ENCODE data around the gene MIPOL1.

The MIPOL1 gene

DNA sequence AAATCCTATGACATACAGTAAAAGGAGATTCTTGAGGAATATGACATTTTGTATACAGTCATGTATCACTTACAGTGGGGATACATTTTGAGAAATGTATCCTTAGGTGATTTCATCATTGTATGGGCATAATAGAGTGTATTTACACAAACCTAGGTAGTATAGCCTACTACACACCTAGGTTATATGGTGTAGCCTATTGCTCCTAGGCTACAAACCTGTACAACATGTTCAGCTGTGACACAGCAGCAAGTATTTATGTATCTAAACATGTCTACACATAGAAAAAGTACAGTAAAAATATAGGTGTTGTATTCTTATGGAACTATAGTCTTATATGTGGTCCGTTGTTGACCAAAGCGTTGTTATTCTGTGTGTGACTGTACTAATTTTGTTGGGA, 218.5 kb downstream of the MIPOL1 start:
- no peak overlapping the region for H3K27ac Mint-ChIP-seq
- no peak overlapping the region for H3K4me3 Mint-ChIP-seq
- H3K4me1 Mint-ChIP-seq = no peaks in the 10 kb centered on the region
- H3K27me3 Mint-ChIP-seq = no peaks in the 10 kb centered on the region
- DNase-seq = no peak
- peaks cover 0 to 5% of the 10 kb centered on the region in 2 donors for H3K9me3 Mint-ChIP-seq
- ATAC-seq = no peak

DNA sequence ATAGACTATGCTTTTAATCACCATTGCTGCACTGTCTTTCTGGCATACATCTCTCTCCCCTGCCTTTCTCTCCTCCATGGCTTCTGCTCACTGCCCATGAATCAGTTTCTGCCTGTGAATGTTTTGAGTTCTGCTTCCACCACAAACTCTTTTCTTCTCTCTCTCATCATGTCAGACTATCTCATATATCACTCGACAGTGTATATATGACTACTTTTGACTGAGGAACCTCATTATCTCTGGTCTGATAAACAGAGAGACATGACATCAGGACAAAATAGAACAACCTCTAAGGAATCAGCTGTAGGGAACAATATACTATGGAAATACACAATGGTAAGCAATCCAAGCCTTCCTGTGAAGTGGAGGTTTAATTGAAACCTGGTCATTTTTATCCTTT, 219.4 kb downstream of the MIPOL1 start:
- Mint-ChIP-seq H3K27ac (no peak overlapping the region), H3K27me3 (no peaks in the 10 kb centered on the region), H3K4me3 (no peak overlapping the region), H3K4me1 (no peaks in the 10 kb centered on the region), H3K9me3 (peaks cover 0 to 5% of the 10 kb centered on the region in 2 donors)
- ATAC-seq (no peak), DNase-seq (no peak)

DNA sequence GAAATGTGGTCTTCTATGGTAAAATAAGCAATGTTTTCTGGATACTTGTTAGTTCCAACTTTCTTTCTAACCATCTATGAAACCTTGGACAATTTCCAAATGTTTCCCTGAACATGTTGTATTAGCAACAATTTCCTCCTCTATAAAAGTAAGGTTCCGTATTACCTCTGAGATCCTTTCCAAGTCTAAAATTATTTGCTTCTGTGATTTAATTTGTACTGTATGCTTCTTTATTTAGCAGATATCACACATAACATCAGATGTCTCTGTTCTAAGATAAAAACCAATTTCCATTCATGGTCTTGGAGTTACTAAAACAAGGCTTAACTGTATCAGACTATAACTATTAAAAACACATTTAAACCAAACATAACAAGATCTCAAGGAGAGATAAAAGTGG, 220.1 kb downstream of the MIPOL1 start:
- ATAC-seq = no peak
- no peaks in the 10 kb centered on the region for H3K4me1 Mint-ChIP-seq
- no peak overlapping the region for H3K27ac Mint-ChIP-seq
- H3K27me3 Mint-ChIP-seq = no peaks in the 10 kb centered on the region
- peaks cover 0 to 5% of the 10 kb centered on the region in 2 donors for H3K9me3 Mint-ChIP-seq
- H3K4me3 Mint-ChIP-seq = no peak overlapping the region
- no peak for DNase-seq

DNA sequence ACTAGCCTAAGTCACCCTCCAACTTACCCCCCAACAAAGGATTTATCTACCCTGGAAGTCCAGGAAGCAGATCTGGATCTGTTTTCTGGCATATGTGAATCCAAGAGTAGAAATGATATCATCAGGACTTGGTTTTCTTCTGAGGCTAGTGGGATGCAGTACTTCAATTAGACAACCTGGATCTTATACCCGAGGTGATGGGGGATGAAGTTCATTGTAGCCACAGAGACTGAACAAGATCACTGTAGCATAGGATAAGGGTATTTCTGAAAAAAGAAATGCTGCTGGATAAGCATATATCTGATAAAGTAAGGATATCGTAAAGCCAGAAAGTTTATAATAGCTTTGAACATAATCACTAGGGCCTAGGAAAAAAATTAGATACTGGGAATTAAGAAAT, 222.9 kb downstream of the MIPOL1 start:
- H3K4me3 Mint-ChIP-seq = no peak overlapping the region
- H3K4me1 Mint-ChIP-seq = no peaks in the 10 kb centered on the region
- no peaks in the 10 kb centered on the region for H3K27me3 Mint-ChIP-seq
- DNase-seq (no peak), ATAC-seq (no peak)
- no peak overlapping the region for H3K27ac Mint-ChIP-seq
- no peaks in the 10 kb centered on the region for H3K9me3 Mint-ChIP-seq

DNA sequence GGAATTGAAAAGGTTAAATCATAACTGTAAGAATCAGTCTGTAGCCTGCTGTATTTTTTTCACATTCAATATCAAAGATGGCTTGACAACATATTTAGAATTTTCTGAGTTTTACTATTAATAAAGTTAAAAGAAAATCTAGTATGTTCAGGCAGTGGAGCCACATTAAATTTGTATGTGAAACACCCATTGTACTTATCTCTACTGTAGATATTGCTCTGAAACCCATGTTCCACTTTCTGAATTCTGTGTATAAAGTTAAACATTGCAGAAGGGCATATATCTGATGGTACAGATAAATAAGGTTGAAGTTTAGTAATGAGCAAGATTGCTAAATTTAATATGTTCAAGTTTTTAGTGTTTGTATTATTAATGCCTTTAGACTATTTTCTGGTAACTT, 224.6 kb downstream of the MIPOL1 start:
- H3K27ac Mint-ChIP-seq = no peak overlapping the region
- no peaks in the 10 kb centered on the region for H3K4me1 Mint-ChIP-seq
- H3K9me3 Mint-ChIP-seq = no peaks in the 10 kb centered on the region

DNA sequence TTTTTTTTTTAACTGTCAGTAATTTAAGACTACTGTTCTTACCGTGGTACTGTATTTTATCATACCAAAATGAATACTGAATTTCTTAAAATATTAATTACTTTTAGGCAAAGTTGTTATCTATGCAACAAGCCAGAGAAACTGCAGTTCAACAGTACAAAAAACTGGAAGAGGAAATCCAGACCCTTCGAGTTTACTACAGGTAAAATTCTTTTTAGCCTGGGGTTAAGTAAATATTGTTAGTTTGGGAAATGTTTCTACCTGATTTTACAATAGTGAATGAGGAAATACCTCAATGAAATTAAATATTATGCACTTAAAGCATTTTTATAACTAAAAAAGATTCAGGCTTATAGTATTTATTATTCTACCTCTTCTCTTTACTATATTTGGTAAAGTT, 225.0 kb downstream of the MIPOL1 start:
- no peak for ATAC-seq
- Mint-ChIP-seq H3K4me1 (no peaks in the 10 kb centered on the region), H3K4me3 (no peak overlapping the region), H3K9me3 (no peaks in the 10 kb centered on the region), H3K27me3 (no peaks in the 10 kb centered on the region), H3K27ac (no peak overlapping the region)
- no peak for DNase-seq

More for the DNA sequence above, 224.6 kb downstream of the MIPOL1 start:
- DNase-seq = no peak
- no peak for ATAC-seq
- no peak overlapping the region for H3K4me3 Mint-ChIP-seq
- no peaks in the 10 kb centered on the region for H3K27me3 Mint-ChIP-seq

DNA sequence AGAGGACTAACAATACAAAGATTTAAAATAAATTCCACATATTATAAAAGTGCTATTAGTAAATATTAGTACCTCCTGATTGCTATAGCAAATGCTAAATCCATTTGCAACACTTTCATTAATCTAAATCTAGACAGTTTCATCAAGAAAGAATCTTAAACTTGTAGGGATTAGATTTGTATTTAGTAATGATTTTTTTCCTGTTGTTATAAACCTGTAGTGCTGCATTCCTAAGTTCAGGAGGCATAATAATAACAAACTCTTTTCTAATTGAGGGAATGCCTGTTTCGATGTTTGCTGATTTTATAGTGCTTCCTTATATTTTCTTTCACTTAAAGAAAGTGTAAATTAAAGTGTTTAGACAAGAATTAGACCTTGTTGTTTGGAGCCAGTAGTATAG, 231.2 kb downstream of the MIPOL1 start:
- no peak for ATAC-seq
- Mint-ChIP-seq H3K4me1 (no peaks in the 10 kb centered on the region), H3K9me3 (peaks cover 5 to 6% of the 10 kb centered on the region in 2 donors), H3K27me3 (no peaks in the 10 kb centered on the region), H3K27ac (no peak overlapping the region), H3K4me3 (no peak overlapping the region)
- DNase-seq = no peak

DNA sequence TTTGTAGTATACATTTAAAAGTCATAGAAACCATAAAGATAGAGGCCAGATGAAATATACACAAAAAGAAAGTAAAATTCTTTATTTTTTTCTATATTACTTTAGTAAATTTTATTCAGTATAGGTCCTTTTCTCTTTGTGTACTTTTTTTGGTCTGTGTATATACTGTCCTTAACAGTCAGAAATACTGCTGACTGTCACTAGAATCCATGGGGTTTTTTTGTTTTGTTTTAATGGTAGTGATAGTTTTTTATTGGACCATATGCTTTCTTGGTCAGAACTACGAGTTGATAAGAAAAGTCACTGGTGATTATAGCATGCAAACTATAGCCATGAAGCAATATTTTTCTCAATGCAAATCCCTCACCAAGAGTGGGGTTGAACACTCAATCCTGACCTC, 231.9 kb downstream of the MIPOL1 start:
- Mint-ChIP-seq H3K27me3 (no peaks in the 10 kb centered on the region), H3K9me3 (peaks cover 5 to 6% of the 10 kb centered on the region in 2 donors), H3K27ac (no peak overlapping the region), H3K4me3 (no peak overlapping the region), H3K4me1 (no peaks in the 10 kb centered on the region)
- ATAC-seq (no peak), DNase-seq (no peak)

DNA sequence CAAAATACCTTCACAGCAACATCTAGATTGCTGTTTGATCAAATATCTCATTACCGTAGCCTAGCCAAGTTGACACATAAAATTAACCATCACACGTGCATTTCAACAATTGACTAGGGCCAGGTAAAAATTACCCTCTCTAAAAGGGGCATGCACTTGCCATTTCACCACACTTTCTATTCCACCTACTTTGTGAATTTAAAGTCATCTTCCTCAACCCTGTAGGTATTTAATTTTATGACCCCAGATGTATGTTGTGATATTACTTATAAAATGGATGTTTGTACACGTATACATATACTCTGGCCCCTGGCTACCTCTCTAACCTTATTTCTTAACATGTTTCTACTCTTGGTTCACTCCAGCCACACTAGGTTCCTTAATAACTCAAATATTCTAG, 237.1 kb downstream of the MIPOL1 start:
- Mint-ChIP-seq H3K9me3 (peaks cover 5 to 6% of the 10 kb centered on the region in 2 donors), H3K4me3 (no peak overlapping the region)
- no peak for ATAC-seq

DNA sequence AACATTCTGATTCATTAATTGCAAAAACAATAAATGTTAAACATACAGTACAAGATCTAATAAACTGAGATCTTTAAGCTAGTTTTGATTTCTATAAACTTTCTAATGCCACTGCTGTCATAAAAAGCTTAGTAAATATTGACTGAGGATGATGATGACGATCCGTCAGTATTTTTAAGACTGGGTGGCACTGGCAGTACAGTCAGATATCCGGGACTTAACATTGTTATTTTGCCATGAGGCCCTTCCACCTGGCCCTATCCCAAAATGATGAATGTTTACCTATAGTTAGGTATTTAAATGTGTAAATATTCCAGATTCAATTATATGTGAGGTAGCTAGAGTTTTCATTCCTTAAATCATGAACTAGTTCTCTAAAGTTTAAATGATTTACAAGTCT, 238.8 kb downstream of the MIPOL1 start:
- H3K27ac Mint-ChIP-seq = no peak overlapping the region
- no peak overlapping the region for H3K4me3 Mint-ChIP-seq
- DNase-seq (no peak), ATAC-seq (no peak)
- no peaks in the 10 kb centered on the region for H3K27me3 Mint-ChIP-seq
- H3K9me3 Mint-ChIP-seq = peaks cover 5 to 6% of the 10 kb centered on the region in 2 donors
- H3K4me1 Mint-ChIP-seq = no peaks in the 10 kb centered on the region

More for the DNA sequence above, 237.1 kb downstream of the MIPOL1 start:
- no peaks in the 10 kb centered on the region for H3K27me3 Mint-ChIP-seq
- H3K4me1 Mint-ChIP-seq = no peaks in the 10 kb centered on the region
- no peak overlapping the region for H3K27ac Mint-ChIP-seq
- DNase-seq = no peak

DNA sequence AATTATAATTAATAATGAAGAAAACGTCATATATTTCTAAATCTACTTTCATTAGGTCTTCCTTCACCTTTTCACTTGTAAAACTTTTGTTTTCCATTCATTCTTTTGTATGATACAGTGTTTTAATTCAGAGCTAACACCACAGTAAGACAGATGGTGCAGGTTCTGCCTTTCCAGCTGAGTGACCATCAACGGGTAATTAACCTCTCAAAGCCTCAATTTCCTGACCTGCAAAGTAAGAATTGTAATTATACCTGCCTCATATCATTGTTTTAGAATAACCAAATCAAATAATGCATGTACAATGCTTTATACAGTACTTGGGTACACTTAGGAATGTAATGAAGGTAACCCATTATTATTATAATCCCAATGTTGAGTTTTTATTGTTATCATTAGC, 239.8 kb downstream of the MIPOL1 start:
- no peak for DNase-seq
- no peak for ATAC-seq
- Mint-ChIP-seq H3K4me3 (no peak overlapping the region), H3K27ac (no peak overlapping the region), H3K27me3 (no peaks in the 10 kb centered on the region), H3K4me1 (no peaks in the 10 kb centered on the region), H3K9me3 (peaks cover 0 to 5% of the 10 kb centered on the region in 2 donors)

DNA sequence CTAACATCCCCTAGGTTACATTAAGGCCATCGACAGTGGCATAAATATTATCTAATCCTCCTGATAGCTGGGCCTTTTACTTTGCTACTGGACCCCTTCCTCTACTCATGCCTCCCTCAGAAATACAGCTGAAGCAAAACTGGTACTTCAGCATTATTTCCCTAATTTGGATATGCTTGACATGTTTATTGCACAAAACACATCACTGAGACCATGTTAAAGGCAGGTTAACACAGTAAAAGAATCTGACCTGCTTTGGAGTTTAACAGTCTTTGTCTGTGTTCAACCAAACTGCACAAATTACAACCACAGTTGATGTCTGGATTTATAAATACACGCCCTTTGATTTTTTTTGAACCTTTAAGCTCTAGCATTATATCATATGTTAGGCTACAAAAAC, 240.7 kb downstream of the MIPOL1 start:
- H3K27me3 Mint-ChIP-seq = no peaks in the 10 kb centered on the region
- DNase-seq (no peak), ATAC-seq (no peak)
- no peak overlapping the region for H3K27ac Mint-ChIP-seq
- H3K9me3 Mint-ChIP-seq = peaks cover 0 to 5% of the 10 kb centered on the region in 2 donors
- H3K4me3 Mint-ChIP-seq = no peak overlapping the region
- H3K4me1 Mint-ChIP-seq = no peaks in the 10 kb centered on the region

DNA sequence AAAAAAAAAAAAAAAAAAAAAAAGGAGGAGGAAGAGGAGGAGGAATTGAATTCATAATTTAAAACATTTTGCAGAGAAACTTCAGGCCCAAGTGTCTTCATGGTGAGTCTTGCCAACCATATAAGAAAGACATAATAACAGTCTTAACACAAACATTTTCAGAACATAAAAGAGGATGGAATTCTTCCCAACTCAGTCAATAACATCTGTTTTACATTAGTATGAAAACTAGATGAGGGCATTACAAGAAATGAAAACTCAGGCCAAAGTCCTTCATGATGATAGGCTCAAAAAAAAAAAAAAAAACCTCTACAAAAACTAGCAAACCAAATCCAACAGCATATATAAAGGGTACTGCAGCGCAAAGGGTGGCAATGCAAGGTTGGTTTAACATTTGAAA, 245.7 kb downstream of the MIPOL1 start:
- no peaks in the 10 kb centered on the region for H3K4me1 Mint-ChIP-seq
- no peak for ATAC-seq
- no peaks in the 10 kb centered on the region for H3K27me3 Mint-ChIP-seq
- DNase-seq = no peak
- peaks cover 0 to 5% of the 10 kb centered on the region in 2 donors for H3K9me3 Mint-ChIP-seq
- H3K4me3 Mint-ChIP-seq = no peak overlapping the region
- H3K27ac Mint-ChIP-seq = no peak overlapping the region

DNA sequence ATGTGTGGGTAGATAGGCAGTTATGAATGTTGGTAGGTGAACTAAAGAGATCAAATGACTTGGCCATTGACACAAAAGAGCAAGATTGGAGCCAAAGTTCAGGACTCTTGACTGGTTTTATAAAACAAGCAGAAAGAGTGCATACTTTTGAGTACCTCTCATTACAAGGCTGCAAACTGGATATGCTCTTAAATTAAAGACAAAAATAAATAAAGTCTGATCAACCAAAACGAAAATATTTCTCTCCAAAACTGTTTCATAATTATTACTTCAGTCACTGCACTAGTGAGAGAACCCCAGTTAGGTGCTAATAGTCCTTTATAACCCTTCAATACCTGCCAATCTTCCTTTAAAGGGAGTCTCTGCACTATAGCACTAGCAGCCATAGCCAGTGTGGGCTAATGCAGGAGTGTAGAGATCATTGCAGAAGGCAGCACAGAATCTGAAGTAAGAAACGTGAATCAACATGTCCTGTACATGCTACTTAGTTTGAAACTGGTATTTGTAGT, 250.2 kb downstream of the MIPOL1 start:
- DNase-seq (no peak), ATAC-seq (no peak)
- no peaks in the 10 kb centered on the region for H3K27me3 Mint-ChIP-seq
- no peaks in the 10 kb centered on the region for H3K4me1 Mint-ChIP-seq
- H3K9me3 Mint-ChIP-seq = peaks cover 6 to 7% of the 10 kb centered on the region in 2 donors
- H3K27ac Mint-ChIP-seq = no peak overlapping the region
- H3K4me3 Mint-ChIP-seq = no peak overlapping the region

DNA sequence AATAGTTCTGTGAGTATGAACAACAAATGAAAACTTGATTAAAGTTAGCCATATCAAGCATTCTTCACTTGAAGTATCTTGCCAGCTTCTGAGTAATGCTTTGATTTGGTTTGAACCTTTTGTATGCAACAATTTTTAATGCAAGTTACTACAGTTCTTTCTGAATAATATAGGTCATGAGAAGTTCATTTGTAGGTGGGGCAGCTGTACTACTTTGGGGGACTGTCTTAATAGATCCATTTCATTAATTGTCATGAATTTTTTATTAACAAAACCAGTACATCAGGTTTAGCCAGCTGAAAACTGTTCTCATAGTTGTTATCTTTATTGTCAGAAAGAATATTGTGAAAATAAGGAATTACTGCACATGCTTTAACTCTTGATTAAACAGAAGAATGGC, 254.6 kb downstream of the MIPOL1 start:
- peaks cover 9 to 13% of the 10 kb centered on the region in 2 donors for H3K9me3 Mint-ChIP-seq
- no peak overlapping the region for H3K27ac Mint-ChIP-seq
- no peaks in the 10 kb centered on the region for H3K4me1 Mint-ChIP-seq
- no peak overlapping the region for H3K4me3 Mint-ChIP-seq
- ATAC-seq = no peak
- DNase-seq = no peak
- no peaks in the 10 kb centered on the region for H3K27me3 Mint-ChIP-seq

DNA sequence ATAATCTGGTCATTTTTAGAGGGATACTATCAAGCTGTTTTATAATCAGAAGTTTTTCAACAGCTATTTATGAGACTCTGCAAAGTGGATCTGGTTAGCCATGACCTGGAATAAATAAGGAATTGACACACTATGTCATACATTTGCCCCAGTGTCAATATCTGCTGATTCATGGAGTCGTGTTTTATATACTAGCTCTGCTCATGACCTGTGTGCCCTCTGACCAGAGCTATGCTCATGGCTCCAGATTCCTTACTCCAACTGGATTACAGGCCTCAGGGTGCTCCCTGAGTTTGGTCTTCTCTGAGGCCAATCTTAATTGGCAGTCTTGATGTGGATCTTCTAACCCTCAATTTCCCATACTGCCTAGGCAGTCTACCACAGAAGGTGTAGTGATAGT, 256.2 kb downstream of the MIPOL1 start:
- Mint-ChIP-seq H3K9me3 (peaks cover 15 to 17% of the 10 kb centered on the region in 2 donors), H3K4me3 (no peak overlapping the region), H3K4me1 (no peaks in the 10 kb centered on the region), H3K27ac (no peak overlapping the region), H3K27me3 (no peaks in the 10 kb centered on the region)
- ATAC-seq = no peak
- no peak for DNase-seq

DNA sequence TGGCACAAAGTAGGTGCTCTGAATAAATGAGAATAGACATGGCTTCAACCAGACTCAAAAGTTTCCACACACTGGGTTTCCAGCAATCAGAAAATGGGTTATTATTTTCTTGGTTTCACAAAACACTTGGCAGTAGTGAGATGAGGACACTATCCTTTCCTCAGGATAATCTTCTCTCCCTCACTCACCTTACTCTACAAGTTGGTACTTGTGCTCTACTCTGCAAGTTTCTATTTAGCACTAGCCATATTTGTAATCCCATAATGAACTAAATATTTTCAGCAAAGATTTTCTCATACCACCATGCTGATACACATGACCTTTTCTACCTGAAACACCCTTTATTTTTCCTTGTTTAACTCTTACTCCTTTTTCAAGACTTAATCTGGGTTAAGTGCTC, 259.6 kb downstream of the MIPOL1 start:
- ATAC-seq = no peak

More for the DNA sequence above, 259.6 kb downstream of the MIPOL1 start:
- Mint-ChIP-seq H3K27me3 (no peaks in the 10 kb centered on the region), H3K9me3 (peaks cover 21 to 28% of the 10 kb centered on the region in 2 donors), H3K27ac (peak overlapping the region in 1 of 2 donors; percentile 4), H3K4me1 (no peaks in the 10 kb centered on the region), H3K4me3 (no peak overlapping the region)
- no peak for DNase-seq
